Body of pancreas (tissue), 4 donors: ENCODE results near the gene NFKB2. TPM values are rescaled to one million over a fixed set of nuclear protein-coding genes. Genes with fewer than 3 reads are reported as not detected.

Source experiments
- ATAC-seq: fragments of 150-250 bp; one replicate; pipeline ENCODE4 v1.9.1; 2016
- DNase-seq, 4 donors: peaks; one replicate each; pipeline ENCODE4 v3.0.0-alpha.2; 2019
- H3K27ac ChIP-seq, 4 donors: fragments of 200-600 bp; sonication (generic); 1 replicate in 3 of 4; 2 replicates in 1 of 4; pipeline versions ENCODE4 v1.5.1 to v1.6.1; 2016 to 2019; ENCODE audit warnings: mild to moderate bottlenecking in 1 of 4, mixed read lengths in 1 of 4, moderate library complexity in 1 of 4
- H3K27me3 ChIP-seq, 2 donors: fragments of 200-600 bp; sonication (generic); one replicate each; pipeline ENCODE4 v1.6.0; 2016; ENCODE audit warnings: mild to moderate bottlenecking in 1 of 2
- H3K36me3 ChIP-seq, 2 donors: fragments of 200-600 bp; sonication (generic); replicated peaks in 1 of 2; 2 replicates each; pipeline ENCODE4 v1.5.1; 2016; ENCODE audit warnings: low read depth in 2 of 2; ENCODE audit not compliant: insufficient read depth in 1 of 2
- H3K4me1 ChIP-seq: fragments of 200-600 bp; sonication (generic); one replicate; pipeline ENCODE4 v1.6.0; 2016
- H3K4me3 ChIP-seq, 2 donors: fragments of 200-600 bp; sonication (generic); 1 replicate in 1 of 2; 2 replicates in 1 of 2; pipeline ENCODE4 v1.5.1; 2016 to 2019
- H3K9me3 ChIP-seq, 3 donors: fragments of 200-600 bp; sonication (generic); 1 replicate in 2 of 3; 2 replicates in 1 of 3; pipeline ENCODE4 v1.5.1; 2016
- POLR2A ChIP-seq, 3 donors: fragments of 450-650 bp; IDR thresholded peaks; one replicate each; pipeline ENCODE4 v1.6.1; 2016; ENCODE audit warnings: antibody characterized with exemption in 3 of 3, mild to moderate bottlenecking in 2 of 3
- WGBS, 2 donors: methylation state at CpG; one replicate each; pipeline ENCODE4 v1.1.5; 2017; 5-methylcytosine and 5-hydroxymethylcytosine counted together
- intact Hi-C: fragments of 100-400 bp; cut with DNase I; formaldehyde crosslinking; loops from one replicate; pipeline ENCODE4 v1.15.1; 2023
- total RNA-seq, 2 donors: library from RNA; depleted of rRNA; stranded (reverse); fragments of >200 nt; gene quantifications; one replicate each; pipeline ENCODE4 v1.1.0, GENCODE V29; 2016
- TF ChIP-seq, protein P1 (sequence below), 7 experiments: fragments of 450-650 bp in 4 of 7; fragments of 200-600 bp in 3 of 7; sonication (generic) in 3 of 7; IDR thresholded peaks; one replicate each; pipeline ENCODE4 v1.5.1; 2016 to 2019; ENCODE audit warnings: antibody characterized with exemption in 7 of 7

NFKB2 gene
- total RNA-seq, 2 donors from 2014 or later = 17.9 to 30.0 TPM

- TF ChIP-seq POLR2A (IDR thresholded peaks at IDR 0.05) = no peak
- Histone ChIP-seq H3K9me3 (no peaks in the 10 kb centered on the region), H3K4me3 (no peak overlapping the region), H3K27me3 (peaks cover 0 to 35% of the 10 kb centered on the region in 2 donors), H3K36me3 (no peaks in the 10 kb centered on the region), H3K27ac (no peak overlapping the region), H3K4me1 (peaks cover 20% of the 10 kb centered on the region)
- no peak for ATAC-seq
- DNase-seq = no peak
- intact Hi-C loops = no loop called here
- WGBS, 2 donors = 15 to 26% methylated on average over 5 of the region's 5 CpGs
Measured at GRCh38 chr10:102413053-102413705, 17.7 kb downstream of the NFKB2 start.

DNA sequence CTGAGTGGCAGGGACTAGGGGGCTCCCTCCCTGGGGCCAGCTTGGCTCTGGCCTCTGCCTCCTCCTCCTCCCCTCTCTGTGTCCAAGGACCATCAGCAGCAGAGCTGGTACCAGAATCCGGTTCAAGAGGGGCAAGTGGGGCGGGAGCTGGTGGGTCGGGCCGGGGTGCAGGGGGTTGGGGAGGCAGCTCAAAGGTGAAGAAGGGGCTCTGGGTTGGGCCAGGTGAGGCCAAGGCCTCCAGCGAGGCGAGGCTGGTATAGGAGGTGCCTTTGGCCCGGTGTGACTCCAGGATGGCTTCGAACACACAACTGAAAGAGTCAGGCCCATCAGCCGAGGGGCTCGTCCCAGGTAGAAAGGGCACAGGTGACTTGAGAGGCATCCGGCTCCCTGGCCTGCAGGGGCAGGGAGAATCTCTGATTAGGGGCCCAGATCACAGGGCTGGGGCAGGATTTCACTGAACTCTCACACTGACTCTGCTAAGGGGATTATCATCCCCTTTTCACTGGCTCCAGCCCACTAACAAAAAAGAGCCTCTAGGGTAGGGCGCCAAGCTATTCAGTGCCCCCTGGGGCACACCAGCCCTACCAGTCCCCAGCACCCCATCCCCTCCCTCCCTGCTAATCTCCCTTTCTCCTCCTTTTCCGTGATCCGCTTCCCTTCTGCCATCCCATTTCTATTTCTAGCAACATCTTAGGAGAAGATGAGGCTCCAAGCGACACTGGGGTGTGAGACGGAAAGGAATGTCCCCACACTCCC, 18.5 kb downstream of the NFKB2 start:
- intact Hi-C loops = no loop called here
- H3K9me3 ChIP-seq = no peaks in the 10 kb centered on the region
- no peak overlapping the region for H3K27ac ChIP-seq
- no peaks in the 10 kb centered on the region for H3K36me3 ChIP-seq
- no peak for ATAC-seq
- no peak overlapping the region for H3K4me3 ChIP-seq
- no peak for TF ChIP-seq POLR2A (IDR thresholded peaks at IDR 0.05)
- TF ChIP-seq, protein P1, sequence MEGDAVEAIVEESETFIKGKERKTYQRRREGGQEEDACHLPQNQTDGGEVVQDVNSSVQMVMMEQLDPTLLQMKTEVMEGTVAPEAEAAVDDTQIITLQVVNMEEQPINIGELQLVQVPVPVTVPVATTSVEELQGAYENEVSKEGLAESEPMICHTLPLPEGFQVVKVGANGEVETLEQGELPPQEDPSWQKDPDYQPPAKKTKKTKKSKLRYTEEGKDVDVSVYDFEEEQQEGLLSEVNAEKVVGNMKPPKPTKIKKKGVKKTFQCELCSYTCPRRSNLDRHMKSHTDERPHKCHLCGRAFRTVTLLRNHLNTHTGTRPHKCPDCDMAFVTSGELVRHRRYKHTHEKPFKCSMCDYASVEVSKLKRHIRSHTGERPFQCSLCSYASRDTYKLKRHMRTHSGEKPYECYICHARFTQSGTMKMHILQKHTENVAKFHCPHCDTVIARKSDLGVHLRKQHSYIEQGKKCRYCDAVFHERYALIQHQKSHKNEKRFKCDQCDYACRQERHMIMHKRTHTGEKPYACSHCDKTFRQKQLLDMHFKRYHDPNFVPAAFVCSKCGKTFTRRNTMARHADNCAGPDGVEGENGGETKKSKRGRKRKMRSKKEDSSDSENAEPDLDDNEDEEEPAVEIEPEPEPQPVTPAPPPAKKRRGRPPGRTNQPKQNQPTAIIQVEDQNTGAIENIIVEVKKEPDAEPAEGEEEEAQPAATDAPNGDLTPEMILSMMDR (IDR thresholded peaks at IDR 0.05) = no peak
- DNase-seq = no peak
- 61 to 66% methylated on average over 13 to 16 of the region's 16 CpGs for WGBS, 2 donors
- H3K4me1 ChIP-seq = peaks cover 19% of the 10 kb centered on the region
- peaks cover 0 to 35% of the 10 kb centered on the region in 2 donors for H3K27me3 ChIP-seq

- TF ChIP-seq, protein P1 (IDR thresholded peaks at IDR 0.05) = no peak
- no peak for TF ChIP-seq POLR2A (IDR thresholded peaks at IDR 0.05)
- H3K4me3 ChIP-seq = no peak overlapping the region
- no peak for ATAC-seq
- H3K4me1 ChIP-seq = peaks cover 22% of the 10 kb centered on the region
- WGBS, 2 donors = 27 to 33% methylated on average over 11 to 18 of the region's 20 CpGs
- DNase-seq = no peak
- no peak overlapping the region for H3K27ac ChIP-seq
- peaks cover 0 to 31% of the 10 kb centered on the region in 2 donors for H3K27me3 ChIP-seq
- H3K36me3 ChIP-seq = no peaks in the 10 kb centered on the region
- no peaks in the 10 kb centered on the region for H3K9me3 ChIP-seq
- intact Hi-C loops = no loop called here
Measured at GRCh38 chr10:102414749-102415148, 19.2 kb downstream of the NFKB2 start.

DNA sequence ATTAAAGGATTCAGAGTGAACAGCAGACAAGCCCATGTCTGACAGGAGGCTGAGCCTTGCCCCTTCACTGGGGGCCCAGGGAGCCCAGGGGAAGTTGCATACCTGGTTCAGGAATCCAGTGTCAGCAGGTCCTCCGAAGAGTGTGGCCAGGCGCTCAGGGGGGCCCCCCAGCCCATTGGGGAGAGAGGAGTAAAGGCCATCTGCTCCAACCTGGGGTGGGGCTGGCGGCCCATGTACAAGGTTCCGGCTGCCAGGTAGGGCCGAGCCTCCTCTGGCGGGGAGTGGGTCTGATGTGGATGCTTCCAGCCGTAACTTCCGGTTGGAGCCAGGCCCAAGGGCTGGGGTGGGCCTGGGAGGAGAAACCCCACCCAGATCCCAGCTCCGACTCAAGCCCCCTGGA, 20.8 kb downstream of the NFKB2 start:
- Histone ChIP-seq H3K36me3 (no peaks in the 10 kb centered on the region), H3K27ac (no peak overlapping the region), H3K9me3 (no peaks in the 10 kb centered on the region), H3K27me3 (peaks cover 0 to 16% of the 10 kb centered on the region in 2 donors), H3K4me3 (no peak overlapping the region), H3K4me1 (peaks cover 17% of the 10 kb centered on the region)
- intact Hi-C loops = no loop called here
- TF ChIP-seq POLR2A (IDR thresholded peaks at IDR 0.05) = no peak
- TF ChIP-seq, protein P1 (IDR thresholded peaks at IDR 0.05) = no peak
- WGBS, 2 donors = 50 to 58% methylated on average over 2 to 9 of the region's 9 CpGs
- ATAC-seq = no peak
- DNase-seq = no peak

GRCh38 chr10:102416695-102417094, 21.2 kb downstream of the NFKB2 start:
- TF ChIP-seq POLR2A (IDR thresholded peaks at IDR 0.05) = no peak
- TF ChIP-seq, protein P1 (IDR thresholded peaks at IDR 0.05) = no peak
- Histone ChIP-seq H3K4me3 (no peak overlapping the region), H3K9me3 (no peaks in the 10 kb centered on the region), H3K27ac (no peak overlapping the region), H3K27me3 (peaks cover 0 to 15% of the 10 kb centered on the region in 2 donors), H3K4me1 (peaks cover 17% of the 10 kb centered on the region), H3K36me3 (no peaks in the 10 kb centered on the region)
- DNase-seq = no peak
- WGBS, 2 donors = 67 to 69% methylated on average over 14 to 18 of the region's 20 CpGs
- intact Hi-C loops = no loop called here
- ATAC-seq = no peak
